ENCODE results near the gene MAST1.
A peak's percentile ranks its signal among the peaks of the same experiment; 100 is the strongest.
"Not testable (repeated sequence)": the region's sequence is repeated elsewhere in the genome, so short reads cannot be mapped to it uniquely, and the experiment has no call there.

Gene MAST1

DNA sequence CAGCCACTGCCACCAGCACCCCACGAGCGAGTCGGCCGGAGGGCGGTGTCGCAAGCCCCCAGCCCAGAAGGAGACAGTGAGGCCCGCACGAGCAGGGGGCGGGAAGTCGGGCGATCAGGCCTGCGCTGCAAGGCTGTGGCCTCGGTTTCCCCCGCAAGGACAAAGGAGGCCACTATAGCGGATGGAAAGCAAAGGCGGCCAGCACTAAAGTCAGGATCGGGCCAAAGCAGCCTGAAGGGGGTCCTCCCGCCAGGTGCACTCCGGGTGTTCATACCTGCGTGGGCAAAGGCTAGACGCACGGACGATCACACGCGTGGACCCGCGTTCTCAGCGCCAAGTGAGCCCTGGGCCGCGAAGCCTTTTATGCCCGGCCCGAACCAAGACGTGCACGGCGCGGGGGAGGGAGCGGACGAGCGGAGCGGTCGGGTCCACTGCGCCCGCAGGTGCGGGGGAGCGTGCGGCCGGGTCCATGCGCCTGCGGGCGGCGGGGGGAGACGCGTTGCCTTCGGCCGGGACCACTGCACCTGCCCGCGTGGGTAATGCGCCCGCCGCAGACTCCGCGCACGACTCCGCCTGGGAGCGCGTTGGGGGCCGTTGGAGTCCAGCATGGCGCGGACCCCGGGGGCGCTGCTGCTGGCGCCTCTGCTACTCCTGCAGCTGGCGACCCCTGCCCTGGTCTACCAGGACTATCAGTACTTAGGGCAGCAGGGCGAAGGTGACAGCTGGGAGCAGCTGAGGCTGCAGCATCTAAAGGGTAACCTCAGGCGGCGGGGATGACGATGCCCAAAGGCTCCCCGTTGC lies 36.6 kb upstream of the MAST1 start, which contains the start of the genes PRDX2 and THSD8:
Gene PRDX2, minus strand, starts transcription at position 335 of the 801 bp plus-strand sequence. CDS start 539 bp downstream, outside the sequence.
Gene THSD8, plus strand, starts transcription at position 604 of the 801 bp plus-strand sequence. Its CDS starts 3 bp downstream, at position 607.
- DNase-seq, result peak; percentile 68 to 81

DNA sequence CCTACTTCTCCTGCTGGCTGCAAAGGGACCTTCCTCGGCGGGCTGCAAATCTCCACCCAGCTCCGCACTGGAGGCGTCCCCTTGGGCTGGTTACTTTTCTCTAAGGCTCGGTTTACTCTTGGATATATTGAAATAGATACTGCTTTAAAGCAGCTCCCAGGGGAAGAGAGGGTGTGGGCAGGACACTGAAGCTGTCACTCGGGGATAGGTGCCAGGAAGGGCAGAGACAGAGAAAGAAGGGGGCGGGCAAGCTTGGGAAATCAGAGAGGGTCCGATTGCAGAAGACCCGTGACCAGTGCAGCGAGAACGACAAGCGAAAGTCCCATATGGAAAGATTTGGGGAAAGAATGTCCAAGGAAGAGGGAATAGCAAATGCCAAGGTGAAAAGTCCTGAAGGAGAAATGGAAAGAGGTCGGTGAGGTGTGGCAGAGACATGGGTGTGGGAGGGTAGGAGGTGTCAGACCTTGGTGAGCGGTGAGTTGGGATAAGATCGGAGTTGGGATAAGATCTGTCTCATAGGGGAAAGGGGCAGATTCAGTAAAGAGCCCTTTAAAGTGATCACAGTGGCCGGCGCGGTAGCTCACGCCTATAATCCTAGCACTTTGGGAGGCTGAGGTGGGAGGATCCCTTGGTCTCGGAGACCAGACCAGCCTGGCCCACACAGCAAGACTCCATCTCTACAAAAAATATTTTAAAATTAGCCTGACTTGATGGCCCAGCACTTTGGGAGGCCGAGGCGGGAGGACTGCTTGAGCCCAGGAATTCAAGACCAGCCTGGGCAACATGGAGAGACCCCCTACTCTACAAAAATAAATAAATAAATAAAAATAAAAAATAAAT lies 35.8 kb upstream of the MAST1 start:
- DNase-seq, result no peak

DNA sequence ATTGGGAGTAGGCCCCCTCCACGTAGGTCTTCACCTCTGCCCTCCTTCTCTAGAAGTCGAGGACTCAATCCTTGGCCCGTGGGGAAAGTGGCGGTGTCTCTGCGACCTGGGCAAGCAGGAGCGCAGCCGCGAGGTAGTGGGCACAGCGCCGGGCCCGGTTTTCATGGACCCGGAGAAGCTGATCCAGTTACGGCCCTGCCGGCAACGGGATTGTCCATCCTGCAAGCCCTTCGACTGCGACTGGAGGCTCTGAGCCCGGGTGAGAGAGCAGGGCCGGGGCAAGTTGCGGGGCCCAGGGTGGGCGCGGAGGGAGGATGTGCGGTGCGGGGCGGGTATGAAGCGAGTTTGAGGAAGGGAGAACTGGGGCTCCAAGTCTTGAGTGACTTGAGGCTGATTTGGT lies 34.3 kb upstream of the MAST1 start:
- no peak for DNase-seq

DNA sequence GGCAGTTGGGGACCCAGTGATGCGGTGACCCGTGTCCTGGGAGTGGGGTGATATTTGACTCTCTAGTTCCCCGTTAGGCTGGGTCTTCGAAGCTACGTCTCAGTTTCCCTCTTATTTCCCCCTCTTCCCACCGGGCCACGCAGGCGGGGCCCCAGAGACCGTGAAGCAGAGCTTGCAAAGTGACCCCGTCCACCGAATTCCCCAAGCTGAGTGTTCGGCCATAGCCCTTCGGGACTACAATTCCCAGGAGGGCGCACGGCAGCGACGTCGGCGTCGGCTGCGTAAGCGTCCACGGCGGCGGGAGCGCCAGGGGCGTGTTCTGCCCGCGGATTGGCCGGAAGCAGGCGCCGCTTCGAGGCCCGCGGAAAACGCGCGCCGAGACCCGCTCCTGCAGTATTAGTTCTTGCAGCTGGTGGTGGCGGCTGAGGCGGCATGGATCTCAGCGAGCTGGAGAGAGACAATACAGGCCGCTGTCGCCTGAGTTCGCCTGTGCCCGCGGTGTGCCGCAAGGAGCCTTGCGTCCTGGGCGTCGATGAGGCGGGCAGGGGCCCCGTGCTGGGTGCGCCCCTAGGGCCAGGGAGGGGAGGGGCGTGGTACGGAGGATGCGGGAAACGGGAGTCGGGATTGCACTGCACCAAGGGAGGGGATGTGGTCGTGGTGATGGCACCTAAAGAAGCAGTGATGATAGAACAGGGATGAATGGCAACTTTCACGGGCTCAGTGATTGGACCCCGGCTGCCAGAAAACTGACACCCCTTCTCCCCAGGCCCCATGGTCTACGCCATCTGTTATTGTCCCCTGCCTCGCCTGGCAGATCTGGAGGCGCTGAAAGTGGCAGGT lies 31.9 kb upstream of the MAST1 start, which contains the start of gene RNASEH2A:
Gene RNASEH2A, plus strand, starts transcription at position 343 of the 840 bp plus-strand sequence. Its CDS starts 90 bp downstream, at position 433.
- DNase-seq, result peak; percentile 87 to 88

DNA sequence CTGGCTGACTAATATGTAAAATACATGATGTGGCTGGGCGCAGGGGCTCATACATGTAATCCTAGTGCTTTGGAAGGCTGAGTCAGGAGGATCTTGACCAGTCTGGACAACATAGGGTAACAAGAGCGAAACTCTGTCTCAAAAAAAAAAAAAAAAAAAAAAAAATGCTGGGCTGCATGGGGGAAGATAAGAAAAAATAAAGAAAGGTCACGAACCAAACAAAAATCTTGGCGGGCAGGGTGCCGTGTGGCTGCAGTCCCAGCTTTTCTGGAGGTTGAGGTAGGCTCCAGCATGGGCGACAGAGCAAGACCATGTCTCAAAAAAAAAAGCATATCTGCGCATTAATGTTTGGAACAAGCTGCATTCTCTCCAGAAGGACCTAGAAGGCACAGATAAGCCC lies 23.2 kb upstream of the MAST1 start:
- DNase-seq, result no peak

DNA sequence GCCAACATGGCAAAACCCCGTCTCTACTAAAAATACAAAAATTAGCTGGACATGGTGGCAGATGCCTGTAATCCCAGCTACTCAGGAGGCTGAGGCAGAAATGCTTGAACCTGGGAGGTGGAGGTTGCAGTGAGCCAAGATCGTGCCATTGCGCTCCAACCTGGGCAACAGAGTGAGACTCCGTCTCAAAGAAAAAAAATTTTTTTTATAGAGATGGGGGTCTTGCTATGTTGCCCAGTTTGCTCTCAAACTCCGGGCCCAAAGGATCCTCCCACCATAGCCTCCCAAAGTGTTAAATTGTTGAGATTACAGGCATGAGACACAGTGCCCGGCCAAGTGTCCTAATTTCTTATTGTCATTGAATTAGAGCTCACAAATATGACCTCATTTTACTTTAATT lies 21.1 kb upstream of the MAST1 start:
- not testable (repeated sequence) for DNase-seq

DNA sequence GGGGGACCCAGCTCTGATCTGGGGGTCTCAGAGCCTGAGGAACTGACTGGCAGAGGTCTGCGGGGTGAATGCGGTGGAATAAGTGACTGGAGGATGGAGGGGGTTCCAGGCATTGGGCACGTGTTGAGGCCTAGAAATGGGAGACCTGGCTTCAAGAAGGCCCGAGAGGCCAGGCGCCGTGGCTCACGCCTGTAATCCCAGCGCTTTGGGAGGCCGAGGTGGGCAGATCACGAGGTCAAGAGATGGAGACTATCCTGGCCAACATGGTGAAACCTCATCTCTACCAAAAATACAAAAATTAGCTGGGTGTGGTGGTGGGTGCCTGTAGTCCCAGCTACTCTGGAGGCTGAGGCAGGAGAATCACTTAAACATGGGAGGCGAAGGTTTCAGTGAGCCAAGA lies 20.5 kb upstream of the MAST1 start:
- not testable (repeated sequence) for DNase-seq

DNA sequence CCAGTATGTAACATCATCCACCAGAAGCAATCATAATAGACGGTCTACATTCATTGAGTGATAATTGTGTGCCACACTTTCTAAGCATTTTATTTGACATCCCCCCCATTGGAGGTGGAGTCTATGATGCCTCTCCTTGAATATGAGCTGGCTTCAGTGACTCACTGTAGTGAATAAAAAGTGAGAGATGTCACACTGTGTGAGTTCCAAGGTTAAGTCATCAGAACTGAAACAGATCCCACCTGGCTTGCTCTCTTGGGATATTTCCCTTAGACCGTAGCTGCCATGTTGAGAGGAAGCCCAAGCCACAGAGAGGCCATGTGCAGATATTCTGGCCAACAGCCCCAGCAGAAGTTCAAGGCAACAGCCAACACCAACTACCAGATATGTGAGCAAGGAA lies 16.6 kb upstream of the MAST1 start:
- no peak for DNase-seq

DNA sequence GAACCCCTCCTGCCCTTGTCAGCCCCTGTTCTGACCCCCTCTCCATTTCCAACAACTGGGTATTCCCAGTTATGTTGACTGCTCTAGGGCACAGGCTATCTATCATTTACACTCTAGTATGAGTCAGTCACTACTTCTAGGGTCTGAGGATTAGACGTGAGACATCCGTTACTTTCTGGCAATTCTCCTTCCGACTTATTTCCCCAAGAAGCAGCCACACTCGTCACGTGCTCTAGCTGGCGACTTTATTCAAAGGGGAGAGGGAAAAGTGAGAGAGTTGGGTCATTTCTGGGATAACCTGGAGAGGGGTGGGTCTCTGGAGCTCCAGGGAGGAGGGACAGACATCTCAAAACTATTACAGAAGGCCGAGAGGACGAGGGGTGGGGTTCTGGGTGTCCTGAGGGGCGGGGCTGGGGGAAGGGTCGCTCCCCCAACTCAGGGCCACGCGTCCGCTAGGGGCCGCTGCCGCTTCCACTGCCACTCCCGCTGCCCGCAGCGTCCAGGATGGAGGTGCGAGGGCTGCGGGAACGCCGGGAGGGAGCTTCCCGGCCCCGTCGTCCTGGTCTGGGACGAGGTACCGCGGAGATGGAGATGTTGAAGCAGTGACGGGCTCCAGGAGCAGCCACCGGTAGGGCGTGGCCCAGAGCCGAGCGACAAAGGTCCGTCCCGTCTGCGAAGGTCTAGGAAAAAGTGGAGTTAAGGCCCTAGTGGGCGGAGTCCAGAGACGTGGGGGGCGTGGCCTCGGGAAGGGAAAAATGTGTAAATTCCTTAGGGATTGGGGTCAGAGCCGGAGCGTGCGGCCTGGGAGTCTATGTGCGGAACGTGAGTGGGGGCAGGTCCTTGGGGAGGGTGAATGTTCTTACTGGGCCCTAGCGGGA lies 12.8 kb upstream of the MAST1 start:
- DNase-seq, result peak in 1 of 2 donors; percentile 44

DNA sequence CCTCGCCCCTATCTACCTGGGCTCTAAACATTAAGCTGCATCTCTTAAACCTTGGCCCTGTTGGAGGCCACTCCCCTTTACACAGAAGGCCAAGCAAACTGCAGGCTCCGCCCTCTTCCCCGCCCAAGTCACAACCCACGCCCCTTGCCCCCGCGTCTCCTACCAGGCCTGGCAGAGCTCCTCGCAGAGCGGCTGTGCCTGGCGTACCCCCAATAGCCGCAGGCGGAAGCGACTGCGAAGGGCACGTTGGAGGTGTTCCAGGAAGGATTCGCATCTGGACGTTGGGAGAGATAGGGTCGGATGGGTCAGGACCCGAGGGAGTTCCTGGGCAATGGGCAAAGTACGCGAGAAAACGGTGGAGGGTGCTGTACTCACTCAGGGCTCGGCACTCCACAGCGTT lies 9.8 kb upstream of the MAST1 start:
- no peak for DNase-seq

DNA sequence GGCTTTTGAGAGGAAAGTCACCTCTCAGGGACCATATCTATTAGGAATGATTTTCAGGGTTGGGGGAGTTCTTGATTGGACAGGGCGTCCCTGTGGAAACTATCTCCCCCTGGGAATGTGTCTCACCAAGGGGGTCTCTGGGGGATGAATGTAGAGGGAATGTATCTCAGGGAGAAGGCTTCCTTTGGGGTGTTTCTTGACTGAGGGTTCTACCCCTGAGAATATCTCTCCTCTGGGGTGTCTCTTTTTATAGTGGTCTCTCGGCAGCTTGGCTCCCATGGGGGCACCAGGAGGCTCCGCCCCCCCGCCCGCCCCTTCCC lies 4.9 kb upstream of the MAST1 start:
- DNase-seq, result no peak

DNA sequence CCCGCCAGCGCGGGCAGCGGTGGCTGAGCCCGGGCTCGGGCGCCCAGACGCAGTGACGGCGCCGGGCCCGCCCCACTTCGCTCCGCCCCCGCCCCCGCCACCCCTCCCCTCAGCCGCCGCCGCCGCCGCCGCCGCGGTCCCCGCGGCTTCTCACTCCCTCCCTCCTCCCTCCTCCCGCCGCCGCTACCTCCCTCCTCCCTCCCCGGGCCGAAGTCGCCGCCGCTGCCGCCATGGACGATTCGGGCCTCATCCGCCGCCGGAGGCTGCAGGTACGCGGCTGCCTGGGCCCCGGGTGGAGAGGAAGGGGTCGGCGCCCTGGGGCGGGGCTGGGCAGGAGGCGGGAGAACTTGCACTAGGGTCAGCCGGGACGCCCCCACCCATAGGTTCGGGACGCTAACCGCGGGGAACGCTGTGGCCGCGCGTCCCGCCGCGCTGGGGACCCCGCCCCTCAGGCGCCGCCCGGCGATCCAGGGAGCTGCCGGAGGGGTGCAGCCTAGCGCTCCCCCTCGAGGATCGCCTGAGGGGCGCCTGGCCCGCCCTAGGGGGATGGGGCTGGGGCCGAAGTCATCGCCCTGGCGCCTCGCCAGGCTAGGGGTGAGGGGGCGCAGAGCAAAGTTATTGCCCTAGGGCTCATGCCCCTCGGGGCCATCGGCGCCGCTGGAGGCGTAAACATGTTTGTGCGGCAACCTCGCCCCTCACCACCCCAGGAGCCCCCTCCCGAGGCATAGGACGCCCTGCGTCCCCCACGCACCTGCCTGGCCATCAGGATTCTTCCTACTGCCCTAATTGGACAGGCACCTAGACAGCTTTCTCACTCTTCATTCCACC lies 4.4 kb upstream of the MAST1 start:
- no peak for DNase-seq

DNA sequence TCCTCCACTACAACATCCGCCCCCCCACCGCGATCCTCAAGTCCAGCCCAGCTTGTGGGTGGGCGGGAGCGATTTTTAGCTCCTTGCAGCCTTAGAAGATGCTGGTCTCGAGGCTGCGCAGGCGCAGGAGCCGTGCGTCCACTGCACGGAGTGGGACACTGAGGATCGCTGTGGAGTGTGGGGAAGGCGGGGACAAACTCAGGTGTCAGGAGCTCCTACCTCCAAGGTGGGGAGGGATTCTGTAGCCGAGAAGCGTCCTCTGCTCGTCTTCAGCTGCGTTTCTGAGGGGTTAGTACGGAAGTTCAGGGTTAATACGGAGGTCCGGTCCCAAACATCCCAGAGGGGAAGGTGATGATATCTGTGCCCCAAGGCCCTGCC lies 3.8 kb upstream of the MAST1 start, which contains the start of gene RTBDN:
Gene RTBDN, minus strand, starts transcription at position 14 of the 378 bp plus-strand sequence. CDS start 4,600 bp downstream, outside the sequence.
- no peak for DNase-seq

DNA sequence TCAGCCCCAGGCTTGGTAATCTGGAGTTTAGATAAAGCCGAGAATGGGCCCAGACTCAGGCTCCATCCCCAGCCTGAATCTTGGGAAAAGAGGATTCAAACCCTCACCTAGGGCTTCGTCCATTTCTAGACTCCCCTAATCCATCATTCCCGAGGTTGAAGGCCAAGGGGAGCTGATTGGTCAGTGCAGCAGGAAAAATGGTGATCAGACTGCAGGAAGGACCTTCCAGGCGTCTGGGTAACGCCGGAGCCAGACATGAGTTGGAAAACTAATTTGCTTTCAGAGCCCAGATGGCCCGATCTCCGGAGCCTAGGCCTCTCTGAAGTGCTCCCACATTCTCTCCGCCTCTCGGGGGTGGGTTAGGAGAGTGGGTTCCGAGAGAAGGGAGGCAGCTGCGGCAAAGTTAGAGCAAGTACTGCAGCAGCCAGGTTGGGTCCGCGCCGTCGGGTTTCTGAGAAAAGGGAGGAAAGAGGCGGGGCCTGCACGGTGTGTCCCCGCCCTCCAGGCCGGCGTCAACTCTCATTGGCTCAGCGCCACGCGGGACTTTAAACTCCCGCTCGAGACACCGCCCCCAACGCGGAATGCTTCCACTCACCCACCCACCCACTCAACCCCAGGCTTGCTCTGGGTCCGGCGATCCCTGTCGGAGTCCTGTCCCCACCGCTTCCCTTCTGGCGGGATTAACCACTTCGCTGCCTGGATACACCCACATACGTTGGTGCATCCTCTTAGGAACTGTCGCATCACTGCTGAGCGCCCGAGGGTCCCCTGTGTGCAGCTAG lies 3.1 kb upstream of the MAST1 start:
- DNase-seq, result no peak

DNA sequence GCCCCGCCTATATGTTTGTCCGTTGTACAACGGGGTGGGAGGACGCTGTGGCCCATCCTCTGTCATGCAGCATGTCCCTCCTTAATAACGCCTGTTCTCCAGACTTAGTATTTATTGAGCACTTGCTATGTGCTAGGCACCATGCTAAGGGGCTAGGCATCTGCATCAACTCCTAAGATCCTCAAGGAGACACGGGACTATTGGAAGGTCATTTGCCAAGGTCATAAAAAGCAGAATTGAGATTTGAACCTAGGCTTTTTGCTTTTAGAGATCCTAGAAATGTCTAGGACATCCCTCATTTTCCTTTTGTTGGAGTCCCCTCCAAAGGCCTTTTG lies 1.8 kb upstream of the MAST1 start:
- no peak for DNase-seq

DNA sequence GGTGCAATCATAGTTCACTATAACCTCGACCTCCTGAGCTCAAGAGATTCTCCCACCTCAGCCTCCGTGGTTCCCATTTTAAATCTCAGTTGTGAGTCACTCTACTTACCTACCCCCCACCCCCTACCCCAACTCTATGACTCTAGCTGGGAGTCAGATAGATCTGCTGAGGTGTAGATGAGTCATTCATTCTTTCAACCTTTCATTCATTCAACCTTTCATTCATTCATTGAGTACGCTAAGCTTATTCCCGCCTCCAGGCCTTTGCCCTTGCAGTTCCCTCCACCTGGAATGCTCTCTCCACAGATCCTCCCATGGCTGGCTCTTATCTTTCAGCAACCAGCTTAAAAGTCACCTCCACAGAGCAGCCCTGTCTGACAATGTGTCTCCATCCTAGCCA lies 1.1 kb upstream of the MAST1 start:
- DNase-seq, result no peak

DNA sequence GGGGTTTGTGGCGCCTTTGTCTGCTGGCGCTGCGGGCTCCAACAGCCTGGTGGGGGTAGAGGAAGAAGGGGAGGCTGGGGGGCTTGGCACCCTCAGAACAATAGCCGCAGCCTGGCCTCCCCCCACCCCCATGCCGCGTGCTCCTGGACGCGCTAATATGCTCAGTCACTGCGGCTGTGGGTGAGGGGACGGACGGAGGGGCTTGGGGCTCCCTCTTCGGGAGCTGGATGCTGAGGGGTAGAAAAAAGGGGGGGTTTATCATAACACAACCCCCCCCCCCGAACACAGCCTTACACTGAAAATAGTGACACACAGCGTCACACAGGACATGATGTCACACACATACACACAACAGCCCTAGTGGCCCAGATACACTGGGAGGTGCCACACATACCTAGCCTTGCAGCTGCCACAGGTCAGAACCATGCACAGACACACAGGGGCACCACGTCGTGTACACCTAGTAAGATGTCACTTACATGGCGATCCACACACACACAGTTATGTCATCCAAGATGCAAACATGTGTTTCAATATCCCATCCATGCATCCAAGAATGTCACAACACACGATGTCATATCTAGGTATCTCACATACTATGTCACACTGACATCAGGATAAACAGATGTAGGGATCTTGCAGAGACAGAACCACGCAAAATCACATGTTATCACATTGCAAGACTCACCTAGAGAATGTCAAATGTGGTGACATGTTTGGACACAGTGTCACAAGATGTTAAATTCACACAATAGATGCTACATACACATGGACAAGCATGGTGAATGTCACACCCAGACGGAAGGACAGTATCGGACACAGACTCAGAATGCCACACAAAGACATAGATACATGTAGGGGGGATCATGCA lies 806 bp downstream of the MAST1 start:
- no peak for DNase-seq

DNA sequence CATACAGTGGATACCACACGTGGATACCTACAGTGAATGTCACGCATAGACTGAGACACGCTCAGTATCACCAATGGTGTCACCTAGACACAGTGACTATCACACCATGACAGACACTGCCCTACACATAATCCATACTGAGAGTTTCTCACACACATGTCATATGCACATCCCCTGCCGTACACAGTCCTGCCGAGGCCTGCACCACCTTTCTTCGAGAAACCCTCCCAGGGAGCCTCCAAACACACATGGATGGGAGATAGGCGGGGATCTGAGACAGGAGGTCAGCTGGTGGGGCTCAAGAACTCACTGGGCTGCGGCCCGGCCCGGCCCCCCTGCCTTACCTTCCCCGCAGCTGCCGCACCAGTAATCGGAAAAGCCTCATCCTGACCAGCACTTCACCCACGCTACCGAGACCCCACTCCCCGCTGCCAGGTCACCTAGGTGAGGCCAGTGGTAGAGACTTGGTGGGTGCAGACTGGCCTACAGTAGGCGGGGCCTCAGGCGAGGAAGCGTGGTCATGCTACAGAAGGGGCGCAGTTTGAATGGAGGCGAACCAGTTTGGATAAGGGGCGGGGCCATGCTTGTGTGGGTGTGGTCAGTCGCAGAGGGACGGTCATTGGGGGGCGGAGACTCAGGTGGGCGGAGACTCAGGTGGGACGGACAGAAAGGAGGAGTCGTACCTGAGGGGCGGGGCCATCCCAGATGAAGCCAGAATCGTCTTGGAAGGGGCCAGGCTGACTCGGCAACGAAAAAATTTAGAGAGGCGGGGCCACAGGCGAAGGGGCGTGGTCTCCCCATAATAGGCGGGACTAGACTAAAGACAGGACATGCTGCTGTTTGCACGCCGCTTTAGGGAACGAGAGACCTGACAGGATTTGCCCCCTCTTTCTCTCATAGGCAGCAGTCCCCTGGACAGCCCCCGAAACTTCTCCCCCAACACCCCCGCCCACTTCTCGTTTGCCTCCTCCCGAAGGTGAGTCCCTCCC lies 2.1 kb downstream of the MAST1 start:
- peak; percentile 56 to 59 for DNase-seq

All from stimulated activated CD4-positive, alpha-beta T cell treated with anti-CD3 and anti-CD28 coated beads, Interleukin-2, amount 100 ng/mL, for 48 hours (primary cell).